ENCODE data around the gene ZSCAN21. TPM values are rescaled to one million over a fixed set of nuclear protein-coding genes. Genes with fewer than 3 reads are reported as not detected.

The ZSCAN21 gene
- total RNA-seq, 1 experiment from 2014 or later = 7.3 TPM

DNA sequence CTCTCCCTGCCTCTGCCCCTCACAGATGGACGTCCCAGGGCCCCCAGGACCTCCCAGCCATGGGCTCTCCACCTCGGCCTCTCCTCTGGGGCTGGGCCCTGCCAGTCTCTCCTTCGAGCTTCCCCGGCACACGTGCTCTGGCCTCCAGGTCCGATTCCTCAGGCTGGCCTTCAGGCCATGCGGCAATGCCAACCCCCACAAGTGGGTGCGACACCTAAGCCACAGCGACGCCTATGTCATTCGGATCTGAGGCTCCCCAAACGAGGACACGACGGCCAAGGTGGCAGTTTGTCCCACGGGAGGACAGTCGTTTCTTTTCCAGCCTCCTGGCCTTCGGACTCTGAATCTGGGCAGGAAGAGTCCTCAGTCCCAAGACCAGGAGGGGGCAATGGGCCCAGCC lies 57.1 kb downstream of the ZSCAN21 start:
- no peak for TF ChIP-seq EZH2phosphoT487 (IDR thresholded peaks at IDR 0.05; ENCODE audit: borderline replicate concordance, low read length)
- no peak for TF ChIP-seq EZH2 (IDR thresholded peaks at IDR 0.05; ENCODE audit: low read length, unreplicated experiment)
- TF ChIP-seq, protein P1, sequence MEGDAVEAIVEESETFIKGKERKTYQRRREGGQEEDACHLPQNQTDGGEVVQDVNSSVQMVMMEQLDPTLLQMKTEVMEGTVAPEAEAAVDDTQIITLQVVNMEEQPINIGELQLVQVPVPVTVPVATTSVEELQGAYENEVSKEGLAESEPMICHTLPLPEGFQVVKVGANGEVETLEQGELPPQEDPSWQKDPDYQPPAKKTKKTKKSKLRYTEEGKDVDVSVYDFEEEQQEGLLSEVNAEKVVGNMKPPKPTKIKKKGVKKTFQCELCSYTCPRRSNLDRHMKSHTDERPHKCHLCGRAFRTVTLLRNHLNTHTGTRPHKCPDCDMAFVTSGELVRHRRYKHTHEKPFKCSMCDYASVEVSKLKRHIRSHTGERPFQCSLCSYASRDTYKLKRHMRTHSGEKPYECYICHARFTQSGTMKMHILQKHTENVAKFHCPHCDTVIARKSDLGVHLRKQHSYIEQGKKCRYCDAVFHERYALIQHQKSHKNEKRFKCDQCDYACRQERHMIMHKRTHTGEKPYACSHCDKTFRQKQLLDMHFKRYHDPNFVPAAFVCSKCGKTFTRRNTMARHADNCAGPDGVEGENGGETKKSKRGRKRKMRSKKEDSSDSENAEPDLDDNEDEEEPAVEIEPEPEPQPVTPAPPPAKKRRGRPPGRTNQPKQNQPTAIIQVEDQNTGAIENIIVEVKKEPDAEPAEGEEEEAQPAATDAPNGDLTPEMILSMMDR (conservative IDR thresholded peaks at IDR 0.05; ENCODE audit: low read depth, low read length) = no peak
- Histone ChIP-seq H3K9ac (ENCODE audit: low read length) (no peak overlapping the region), H3K4me1 (ENCODE audit: insufficient read depth, low read length) (peaks cover 6% of the 10 kb centered on the region), H3K4me3 (ENCODE audit: low read length) (no peak overlapping the region), H3K27ac (ENCODE audit: low read length) (no peak overlapping the region), H4K20me1 (ENCODE audit: low read length) (no peaks in the 10 kb centered on the region), H3K36me3 (ENCODE audit: low read depth, low read length) (peaks cover 2% of the 10 kb centered on the region), H3K27me3 (ENCODE audit: low read length) (no peaks in the 10 kb centered on the region), H3K79me2 (ENCODE audit: low read length) (peaks cover 6% of the 10 kb centered on the region; the same call in 1 of the 2 replicates), H2AFZ (ENCODE audit: low read length) (no peak overlapping the region), H3K4me2 (ENCODE audit: low read length) (no peak overlapping the region), H3K9me3 (ENCODE audit: low read length) (no peaks in the 10 kb centered on the region), H3F3A (ENCODE audit: low read length, unreplicated experiment) (no peaks in the 10 kb centered on the region), H3K9me2 (replicated peaks; ENCODE audit: low read length) (no peaks in the 10 kb centered on the region)
- ATAC-seq (no peak), DNase-seq (no peak)
- intact Hi-C loops (cut with micrococcal nuclease) = no loop called here
- BruUV-seq (replicated peaks) = no TSS peak
- ChIA-PET CTCF (no interaction called here), POLR2A (ENCODE audit: unreplicated experiment) (no interaction called here)

GRCh38 chr7:100107125-100107737 lies 57.7 kb downstream of the ZSCAN21 start:
- intact Hi-C loops (cut with micrococcal nuclease) = no loop called here
- no peak overlapping the region for H2AFZ ChIP-seq (ENCODE audit: low read length)
- no peaks in the 10 kb centered on the region for H3K9me3 ChIP-seq (ENCODE audit: low read length)
- no peak for TF ChIP-seq EZH2phosphoT487 (IDR thresholded peaks at IDR 0.05; ENCODE audit: borderline replicate concordance, low read length)
- TF ChIP-seq, protein P1 (conservative IDR thresholded peaks at IDR 0.05; ENCODE audit: low read depth, low read length) = no peak
- TF ChIP-seq EZH2 (IDR thresholded peaks at IDR 0.05; ENCODE audit: low read length, unreplicated experiment) = no peak
- H4K20me1 ChIP-seq (ENCODE audit: low read length) = no peaks in the 10 kb centered on the region
- H3K9ac ChIP-seq (ENCODE audit: low read length) = no peak overlapping the region
- H3K79me2 ChIP-seq (ENCODE audit: low read length) = peaks cover 5% of the 10 kb centered on the region; the same call in 1 of the 2 replicates
- ChIA-PET POLR2A (ENCODE audit: unreplicated experiment) (no interaction called here), CTCF (no interaction called here)
- H3K4me1 ChIP-seq (ENCODE audit: insufficient read depth, low read length) = peaks cover 5% of the 10 kb centered on the region
- no peak; the same call in 1 of the 2 replicates for ATAC-seq
- BruUV-seq (replicated peaks) = TSS peak; percentile 82
- no peaks in the 10 kb centered on the region for H3K27me3 ChIP-seq (ENCODE audit: low read length)
- H3K9me2 ChIP-seq (replicated peaks; ENCODE audit: low read length) = no peaks in the 10 kb centered on the region
- H3K4me2 ChIP-seq (ENCODE audit: low read length) = no peak overlapping the region
- H3F3A ChIP-seq (ENCODE audit: low read length, unreplicated experiment) = no peaks in the 10 kb centered on the region
- H3K27ac ChIP-seq (ENCODE audit: low read length) = no peak overlapping the region
- H3K4me3 ChIP-seq (ENCODE audit: low read length) = no peak overlapping the region
- H3K36me3 ChIP-seq (ENCODE audit: low read depth, low read length) = peaks cover 3% of the 10 kb centered on the region
- no peak for DNase-seq

DNA sequence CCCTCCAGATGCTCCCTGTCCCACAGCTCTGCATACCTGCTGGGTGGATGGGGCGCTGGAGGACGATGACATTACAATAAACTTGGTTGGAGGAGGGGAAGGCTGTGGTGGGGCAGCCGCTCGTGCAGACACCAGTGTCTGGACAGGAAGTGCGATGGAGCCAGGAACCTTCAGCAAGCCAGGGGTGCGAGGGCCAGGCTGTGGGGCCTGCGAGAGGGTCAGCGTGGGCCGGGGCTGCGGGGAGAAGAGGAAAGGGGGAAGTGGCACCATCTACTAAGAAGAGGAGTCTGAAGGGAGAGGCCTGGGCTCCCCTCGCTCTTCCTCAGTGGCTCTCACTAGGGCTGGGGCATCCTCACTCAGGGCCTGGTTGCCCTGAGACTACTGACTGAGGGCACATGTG lies 58.3 kb downstream of the ZSCAN21 start:
- CTCF ChIA-PET = no interaction called here
- H3K4me1 ChIP-seq (ENCODE audit: insufficient read depth, low read length) = no peaks in the 10 kb centered on the region
- intact Hi-C loops (cut with micrococcal nuclease) = no loop called here
- no TSS peak for BruUV-seq (replicated peaks)
- H3F3A ChIP-seq (ENCODE audit: low read length, unreplicated experiment) = no peaks in the 10 kb centered on the region
- no peak overlapping the region for H3K27ac ChIP-seq (ENCODE audit: low read length)
- H3K4me3 ChIP-seq (ENCODE audit: low read length) = no peak overlapping the region
- no peak for ATAC-seq
- POLR2A ChIA-PET (ENCODE audit: unreplicated experiment) = no interaction called here
- no peak overlapping the region for H2AFZ ChIP-seq (ENCODE audit: low read length)
- no peaks in the 10 kb centered on the region for H4K20me1 ChIP-seq (ENCODE audit: low read length)
- H3K79me2 ChIP-seq (ENCODE audit: low read length) = no peaks in the 10 kb centered on the region
- H3K9me3 ChIP-seq (ENCODE audit: low read length) = no peaks in the 10 kb centered on the region
- no peaks in the 10 kb centered on the region for H3K9me2 ChIP-seq (replicated peaks; ENCODE audit: low read length)
- TF ChIP-seq EZH2phosphoT487 (IDR thresholded peaks at IDR 0.05; ENCODE audit: borderline replicate concordance, low read length) (no peak), EZH2 (IDR thresholded peaks at IDR 0.05; ENCODE audit: low read length, unreplicated experiment) (no peak)
- TF ChIP-seq, protein P1 (conservative IDR thresholded peaks at IDR 0.05; ENCODE audit: low read depth, low read length) = no peak
- no peaks in the 10 kb centered on the region for H3K27me3 ChIP-seq (ENCODE audit: low read length)
- no peak overlapping the region for H3K4me2 ChIP-seq (ENCODE audit: low read length)
- peaks cover 3% of the 10 kb centered on the region for H3K36me3 ChIP-seq (ENCODE audit: low read depth, low read length)
- DNase-seq = no peak
- no peak overlapping the region for H3K9ac ChIP-seq (ENCODE audit: low read length)
